Lung (tissue), 13 donors: ENCODE data around the gene DEPDC7. TPM values are rescaled to one million over a fixed set of nuclear protein-coding genes. Genes with fewer than 3 reads are reported as not detected.

ENCODE experiments used
- ATAC-seq: fragments of 200-7000 bp; cut with Tn5 transposase; one replicate; pipeline ENCODE4 v1.9.1; 2020; ENCODE audit warnings: moderate number of reproducible peaks; ENCODE audit not compliant: insufficient read depth, low FRiP score
- DNase-seq, 3 donors: peaks; one replicate each; pipeline ENCODE4 v3.0.0-alpha.2; 2013 to 2017
- H3K27ac ChIP-seq, 2 donors: one replicate each; pipeline ENCODE4 v1.5.1; 2013; ENCODE audit warnings: mild to moderate bottlenecking in 2 of 2, moderate library complexity in 2 of 2, control low read depth in 1 of 2, inconsistent platforms in 1 of 2, low read depth in 1 of 2, low read length in 1 of 2
- H3K27me3 ChIP-seq, 3 donors: one replicate each; pipeline ENCODE4 v1.5.1; 2013; ENCODE audit warnings: low read length in 2 of 3; ENCODE audit not compliant: control insufficient read depth in 3 of 3, insufficient read depth in 3 of 3
- H3K36me3 ChIP-seq, 4 donors: one replicate each; pipeline ENCODE4 v1.5.1; 2013; ENCODE audit warnings: low read length in 4 of 4, mild to moderate bottlenecking in 1 of 4, moderate library complexity in 1 of 4; ENCODE audit not compliant: control insufficient read depth in 4 of 4, insufficient read depth in 4 of 4
- H3K4me1 ChIP-seq, 5 donors: one replicate each; pipeline ENCODE4 v1.5.1; 2013; ENCODE audit warnings: low read length in 5 of 5, mild to moderate bottlenecking in 2 of 5, moderate library complexity in 1 of 5; ENCODE audit not compliant: control insufficient read depth in 5 of 5, insufficient read depth in 5 of 5
- H3K4me3 ChIP-seq: one replicate; pipeline ENCODE4 v1.5.1; 2013; ENCODE audit warnings: mild to moderate bottlenecking, control low read depth, moderate library complexity
- H3K9ac ChIP-seq, 2 donors: one replicate each; pipeline ENCODE4 v1.5.1; 2013; ENCODE audit warnings: low read length in 2 of 2, control low read depth in 1 of 2; ENCODE audit not compliant: insufficient read depth in 1 of 2
- H3K9me3 ChIP-seq, 4 donors: one replicate each; pipeline ENCODE4 v1.5.1; 2013; ENCODE audit warnings: low read length in 3 of 4, mild to moderate bottlenecking in 1 of 4, moderate library complexity in 1 of 4; ENCODE audit not compliant: control insufficient read depth in 4 of 4, insufficient read depth in 3 of 4
- WGBS, 2 donors: extraction: QIAGEN DNeasy Blood & Tissue Kit; methylation state at CpG; one replicate each; pipeline ENCODE4 v1.1.7; 2013; 5-methylcytosine and 5-hydroxymethylcytosine counted together
- polyA plus RNA-seq, 2 donors: library from polyadenylated mRNA; stranded (reverse); fragments of 200-250 nt; gene quantifications; one replicate each; pipeline ENCODE4 v1.2.1, GENCODE V29; 2013
- small RNA-seq: library from RNA; depleted of rRNA; stranded (forward); fragments of <200 nt; gene quantifications from one replicate; pipeline ENCODE3, GENCODE V24; 2014; ENCODE audit warnings: low replicate concordance
- total RNA-seq, 2 donors: library from RNA; depleted of rRNA in 1 of 2; stranded (reverse); fragments of >200 nt in 1 of 2; gene quantifications; one replicate each; pipeline ENCODE4 v1.2.1, GENCODE V29; 2014 to 2021
- TF ChIP-seq, protein P1 (sequence below): IDR thresholded peaks from 2 replicates; pipeline ENCODE4 v1.5.1; 2012; ENCODE audit warnings: mild to moderate bottlenecking; ENCODE audit errors: control extremely low read depth, extremely low read depth
- donor health status: control.
- donor health status: control.
- donor health status: Bipolar disorder and iron deficiency.
- donor health status: healthy.
- donor health status: DM: yes; HTN: yes; CAD: no.

DEPDC7 gene
- total and polyA plus RNA-seq, 4 donors: 0.45 to 6.1 (median 0.91) TPM

DNA sequence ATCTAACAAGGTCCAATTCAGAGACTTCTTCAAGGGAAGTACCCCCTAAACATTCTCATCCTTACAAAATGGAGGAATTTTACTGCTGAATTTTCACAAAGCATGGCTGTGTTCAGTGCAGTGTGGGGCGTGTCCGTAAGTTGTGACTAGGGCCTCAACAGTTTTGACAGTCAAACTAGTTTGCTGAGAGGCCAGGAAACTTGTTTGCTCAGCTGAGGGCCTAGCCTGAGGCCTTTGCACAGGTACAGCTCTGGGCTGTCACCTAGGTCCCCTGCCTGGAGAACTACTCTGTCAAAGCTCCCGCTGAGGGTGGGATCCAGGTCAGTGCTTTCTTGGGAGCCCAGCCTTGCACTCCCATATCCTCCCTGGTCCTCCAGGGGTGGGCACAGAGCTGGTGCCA is 51.6 kb downstream of the DEPDC7 start:
- no peak overlapping the region for H3K9ac ChIP-seq
- DNase-seq (no peak), ATAC-seq (no peak)
- no peaks in the 10 kb centered on the region for H3K9me3 ChIP-seq
- WGBS, 2 donors: 96 to 98% methylated on average over 3 of the region's 3 CpGs
- no peak overlapping the region for H3K4me3 ChIP-seq
- TF ChIP-seq, protein P1, sequence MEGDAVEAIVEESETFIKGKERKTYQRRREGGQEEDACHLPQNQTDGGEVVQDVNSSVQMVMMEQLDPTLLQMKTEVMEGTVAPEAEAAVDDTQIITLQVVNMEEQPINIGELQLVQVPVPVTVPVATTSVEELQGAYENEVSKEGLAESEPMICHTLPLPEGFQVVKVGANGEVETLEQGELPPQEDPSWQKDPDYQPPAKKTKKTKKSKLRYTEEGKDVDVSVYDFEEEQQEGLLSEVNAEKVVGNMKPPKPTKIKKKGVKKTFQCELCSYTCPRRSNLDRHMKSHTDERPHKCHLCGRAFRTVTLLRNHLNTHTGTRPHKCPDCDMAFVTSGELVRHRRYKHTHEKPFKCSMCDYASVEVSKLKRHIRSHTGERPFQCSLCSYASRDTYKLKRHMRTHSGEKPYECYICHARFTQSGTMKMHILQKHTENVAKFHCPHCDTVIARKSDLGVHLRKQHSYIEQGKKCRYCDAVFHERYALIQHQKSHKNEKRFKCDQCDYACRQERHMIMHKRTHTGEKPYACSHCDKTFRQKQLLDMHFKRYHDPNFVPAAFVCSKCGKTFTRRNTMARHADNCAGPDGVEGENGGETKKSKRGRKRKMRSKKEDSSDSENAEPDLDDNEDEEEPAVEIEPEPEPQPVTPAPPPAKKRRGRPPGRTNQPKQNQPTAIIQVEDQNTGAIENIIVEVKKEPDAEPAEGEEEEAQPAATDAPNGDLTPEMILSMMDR: no peak
- H3K27ac ChIP-seq: no peak overlapping the region
- H3K36me3 ChIP-seq: peaks cover 1 to 35% (median 31%) of the 10 kb centered on the region in 4 donors
- no peaks in the 10 kb centered on the region for H3K27me3 ChIP-seq
- H3K4me1 ChIP-seq: no peaks in the 10 kb centered on the region

DNA sequence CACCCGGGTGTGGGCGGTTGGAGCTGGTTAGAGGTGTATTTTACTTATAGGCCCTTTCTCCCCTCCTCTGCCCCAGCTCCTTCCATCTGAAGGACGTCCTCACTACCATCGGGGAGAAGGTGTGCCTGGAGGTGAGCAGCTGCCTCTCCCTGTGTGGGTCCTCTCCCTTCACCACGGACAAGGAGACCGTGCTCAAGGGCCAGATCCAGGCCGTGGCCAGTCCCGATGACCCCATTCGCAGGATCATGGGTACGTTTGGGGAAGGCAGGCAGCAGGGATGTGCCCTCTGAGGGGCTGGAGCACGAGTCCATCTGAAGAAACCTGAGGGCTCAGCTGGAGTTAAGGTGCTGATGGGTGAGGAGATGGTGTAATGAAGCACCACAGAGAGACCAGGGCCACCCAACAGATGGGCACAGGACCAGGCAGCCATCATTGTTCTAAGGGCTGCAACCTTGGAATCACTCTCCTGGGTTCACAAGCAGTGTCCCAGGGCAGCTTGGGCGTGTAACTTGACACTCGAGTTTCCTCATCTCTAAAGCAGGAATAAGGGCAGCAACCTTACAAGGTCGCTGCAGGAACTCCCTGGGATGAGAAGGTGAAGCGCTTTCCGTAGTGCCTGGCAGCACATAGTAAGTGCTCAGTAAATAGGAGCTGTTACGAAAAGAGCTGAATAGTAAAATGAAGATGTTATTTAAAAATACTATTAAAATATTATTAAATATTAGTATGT is 53.1 kb downstream of the DEPDC7 start:
- TF ChIP-seq, protein P1: no peak
- 96 to 97% methylated on average over 17 of the region's 17 CpGs for WGBS, 2 donors
- no peak for ATAC-seq
- Histone ChIP-seq H3K36me3 (peaks cover 8 to 41% (median 31%) of the 10 kb centered on the region in 4 donors), H3K9me3 (no peaks in the 10 kb centered on the region), H3K27me3 (no peaks in the 10 kb centered on the region), H3K27ac (no peak overlapping the region), H3K4me3 (no peak overlapping the region), H3K9ac (no peak overlapping the region), H3K4me1 (no peaks in the 10 kb centered on the region)
- DNase-seq: no peak

DNA sequence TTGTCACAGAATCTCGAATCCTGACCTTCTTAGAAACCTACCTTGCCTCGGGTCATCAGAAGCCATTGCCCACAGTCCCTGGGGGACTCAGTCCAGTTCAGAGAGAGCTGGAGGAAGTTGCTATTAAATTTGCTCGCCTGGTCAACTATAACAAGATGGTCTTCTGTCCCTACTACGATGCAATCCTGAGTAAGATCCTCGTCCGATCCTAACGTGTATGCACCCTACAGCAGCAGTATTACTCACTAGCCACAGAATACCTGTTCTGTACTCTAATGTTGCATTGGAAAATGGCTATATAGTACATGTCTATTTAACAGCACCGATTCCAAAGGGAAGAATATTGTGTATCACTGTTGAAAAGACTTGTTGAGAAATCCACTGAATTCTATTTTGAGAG is 56.8 kb downstream of the DEPDC7 start:
- Histone ChIP-seq H3K9me3 (no peaks in the 10 kb centered on the region), H3K4me3 (no peak overlapping the region), H3K27ac (no peak overlapping the region), H3K36me3 (peaks cover 18 to 47% (median 32%) of the 10 kb centered on the region in 4 donors), H3K4me1 (no peaks in the 10 kb centered on the region), H3K27me3 (no peaks in the 10 kb centered on the region), H3K9ac (no peak overlapping the region)
- TF ChIP-seq, protein P1: no peak
- 93 to 94% methylated on average over 8 of the region's 8 CpGs for WGBS, 2 donors
- no peak for ATAC-seq
- no peak for DNase-seq

Small RNA genes lying within 50 kb of the gene (small RNA-seq; reads per million reads assigned to genes)
- not detected for gene RF00019

Other genes with a start within 250 kb of the DEPDC7 start
- under 1 TPM; 0.09 to 0.17 TPM for gene CCDC73, start 221.2 kb upstream of the DEPDC7 start, total RNA-seq
- under 1 TPM; 0.03 to 0.10 TPM for gene CCDC73, start 221.2 kb upstream of the DEPDC7 start, polyA plus RNA-seq
- gene PRRG4, start 186.0 kb upstream of the DEPDC7 start, total RNA-seq: 1 to 10 TPM; 6.3 to 9.7 TPM
- 1 to 10 TPM; 4.7 to 5.8 TPM for gene PRRG4, start 186.0 kb upstream of the DEPDC7 start, polyA plus RNA-seq
- gene QSER1, start 123.1 kb upstream of the DEPDC7 start, total RNA-seq: 10 to 100 TPM; 17.4 to 59.9 TPM
- 1 to 10 TPM; 3.5 to 3.8 TPM for gene QSER1, start 123.1 kb upstream of the DEPDC7 start, polyA plus RNA-seq
- gene TCP11L1, start 23.7 kb downstream of the DEPDC7 start, total RNA-seq: 10 to 100 TPM; 11.5 to 19.8 TPM
- 1 to 10 TPM; 3.1 to 5.5 TPM for gene TCP11L1, start 23.7 kb downstream of the DEPDC7 start, polyA plus RNA-seq
- gene CSTF3, start 145.6 kb downstream of the DEPDC7 start, total RNA-seq: 10 to 100 TPM; 23.2 to 31.4 TPM
- gene CSTF3, start 145.6 kb downstream of the DEPDC7 start, polyA plus RNA-seq: 10 to 100 TPM; 14.3 to 35.6 TPM
- gene HIPK3, start 241.5 kb downstream of the DEPDC7 start, total RNA-seq: 100 to 1,000 TPM; 115 to 189 TPM
- 10 to 100 TPM; 17.9 to 28.1 TPM for gene HIPK3, start 241.5 kb downstream of the DEPDC7 start, polyA plus RNA-seq